ENCODE data around the gene SLAMF7. TPM values are rescaled to one million over a fixed set of nuclear protein-coding genes. Genes with fewer than 3 reads are reported as not detected.
"Not testable (repeated sequence)": the region's sequence is repeated elsewhere in the genome, so short reads cannot be mapped to it uniquely, and the experiment has no call there.

SLAMF7 gene
- total RNA-seq, 1 donor from 2014 or later = 8.0 TPM

DNA sequence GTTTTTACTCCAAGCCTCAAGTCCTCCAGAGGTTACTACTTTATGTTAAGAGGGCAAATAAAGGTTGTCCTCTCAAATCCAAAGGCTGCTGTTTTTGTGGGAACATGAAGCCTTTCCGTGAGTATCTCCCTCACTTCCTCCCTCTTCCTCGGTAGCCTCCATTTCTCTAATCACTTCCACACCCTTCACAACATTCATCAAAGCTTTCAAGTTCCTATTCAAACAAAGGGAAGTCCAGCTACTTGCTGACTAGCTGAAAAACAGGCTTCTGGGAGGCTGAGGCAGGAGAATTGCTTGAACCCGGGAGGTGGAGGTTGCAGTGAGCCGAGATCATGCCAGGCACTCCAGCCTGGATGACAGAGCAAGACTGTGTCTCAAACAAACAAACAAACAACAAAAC lies 20.8 kb upstream of the SLAMF7 start:
- intact Hi-C loops (cut with micrococcal nuclease) = no loop called here

GRCh38 chr1:160720356-160721085 lies 18.5 kb upstream of the SLAMF7 start:
- intact Hi-C loops (cut with micrococcal nuclease) = no loop called here

GRCh38 chr1:160721473-160721872 lies 17.6 kb upstream of the SLAMF7 start:
- intact Hi-C loops (cut with micrococcal nuclease) = no loop called here

- intact Hi-C loops (cut with micrococcal nuclease) = no loop called here
Measured at GRCh38 chr1:160722726-160723125, 16.3 kb upstream of the SLAMF7 start.

- intact Hi-C loops (cut with micrococcal nuclease) = no loop called here
Measured at GRCh38 chr1:160723332-160723731, 15.7 kb upstream of the SLAMF7 start.

GRCh38 chr1:160724465-160725242 lies 14.4 kb upstream of the SLAMF7 start:
- intact Hi-C loops (cut with micrococcal nuclease) = loop anchor here (1.0 kb wide), 1 partner anchor 43 kb away; no protein-coding TSS in a partner anchor

DNA sequence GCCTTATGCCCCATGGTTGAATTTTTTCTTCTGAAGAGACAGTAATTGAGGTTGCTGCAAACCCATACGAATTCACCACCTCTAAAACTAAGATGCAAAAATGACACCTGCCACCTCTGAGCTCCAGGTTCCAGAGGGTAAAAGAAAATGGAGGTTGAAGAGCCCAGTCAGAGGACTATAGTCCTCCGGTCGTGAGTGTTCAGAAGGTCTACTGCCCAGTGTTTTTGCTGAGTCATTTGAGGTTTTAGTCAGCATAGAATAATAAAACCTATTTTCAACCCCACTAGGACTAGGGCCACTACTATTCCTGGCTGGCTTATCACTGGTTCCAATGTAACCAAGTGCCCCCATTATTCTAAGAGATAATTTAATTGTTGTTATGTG lies 12.9 kb upstream of the SLAMF7 start:
- intact Hi-C loops (cut with micrococcal nuclease) = loop anchor here (1.0 to 2.0 kb wide), 3 partner anchors 75 to 228 kb away; partner anchors contain the start of genes ITLN1 and ITLN2

DNA sequence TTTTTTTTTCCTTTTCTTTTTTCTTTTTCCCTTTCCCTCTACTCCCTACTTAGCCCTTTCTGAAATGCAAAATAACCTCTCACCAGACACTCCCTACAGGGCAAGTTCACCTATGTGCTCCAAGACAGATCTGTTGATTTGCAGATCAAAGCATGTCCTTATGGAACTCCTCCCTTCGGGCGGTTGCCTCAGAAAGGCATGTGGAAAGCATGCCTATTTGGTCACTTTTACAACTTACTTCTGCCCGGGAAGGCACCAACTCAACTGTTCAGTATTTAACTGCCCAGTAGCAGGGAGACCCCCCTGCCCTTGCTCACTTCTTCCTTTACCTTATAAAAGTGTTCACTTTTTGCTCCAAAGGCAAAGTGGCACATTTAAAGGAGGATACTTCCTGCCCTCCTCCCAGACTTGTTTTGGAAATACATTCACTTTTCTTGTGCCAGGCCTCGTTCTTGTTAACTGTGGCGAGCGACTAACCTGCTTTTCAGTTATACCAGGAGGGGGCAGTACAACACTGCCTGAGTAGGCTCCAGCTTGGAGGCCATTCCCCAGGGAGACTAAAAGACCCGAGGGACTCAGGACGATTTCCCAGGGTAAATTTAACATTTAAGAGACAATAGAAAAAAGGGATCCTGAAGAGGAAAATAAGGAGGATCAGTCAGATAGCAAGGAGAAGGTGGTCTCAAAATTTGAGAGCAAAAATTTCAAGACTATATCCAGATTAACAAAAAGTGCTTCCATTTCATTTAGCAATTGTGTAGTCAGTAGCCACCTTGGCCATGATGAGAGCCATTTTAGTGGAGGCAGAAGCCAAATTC lies 12.3 kb upstream of the SLAMF7 start:
- intact Hi-C loops (cut with micrococcal nuclease) = loop anchor here (1.0 to 2.0 kb wide), 5 partner anchors 42 to 228 kb away; partner anchors contain the start of genes ITLN1 and ITLN2

- intact Hi-C loops (cut with micrococcal nuclease) = loop anchor here (1.0 to 2.0 kb wide), 4 partner anchors 41 to 158 kb away; partner anchors contain the start of gene ITLN1
Measured at GRCh38 chr1:160727316-160727640, 11.8 kb upstream of the SLAMF7 start.

DNA sequence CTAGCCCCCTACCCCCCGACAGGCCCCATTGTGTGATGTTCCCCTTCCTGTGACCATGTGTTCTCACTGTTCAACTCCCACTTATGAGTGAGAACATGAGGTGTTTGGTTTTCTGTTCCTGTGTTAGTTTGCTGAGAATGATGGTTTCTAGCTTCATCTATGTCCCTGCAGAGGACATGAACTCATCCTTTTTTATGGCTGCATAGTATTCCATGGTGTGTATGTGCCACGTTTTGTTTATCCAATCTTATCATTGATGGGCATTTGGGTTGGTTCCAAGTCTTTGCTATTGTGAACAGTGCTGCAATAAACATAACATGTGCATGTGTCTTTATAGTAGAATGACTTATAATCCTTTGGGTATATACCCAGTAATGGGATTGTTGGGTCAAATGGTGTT lies 7.5 kb upstream of the SLAMF7 start:
- intact Hi-C loops (cut with micrococcal nuclease) = not testable (repeated sequence)

- intact Hi-C loops (cut with micrococcal nuclease) = no loop called here
Measured at GRCh38 chr1:160731990-160732389, 7.1 kb upstream of the SLAMF7 start.

DNA sequence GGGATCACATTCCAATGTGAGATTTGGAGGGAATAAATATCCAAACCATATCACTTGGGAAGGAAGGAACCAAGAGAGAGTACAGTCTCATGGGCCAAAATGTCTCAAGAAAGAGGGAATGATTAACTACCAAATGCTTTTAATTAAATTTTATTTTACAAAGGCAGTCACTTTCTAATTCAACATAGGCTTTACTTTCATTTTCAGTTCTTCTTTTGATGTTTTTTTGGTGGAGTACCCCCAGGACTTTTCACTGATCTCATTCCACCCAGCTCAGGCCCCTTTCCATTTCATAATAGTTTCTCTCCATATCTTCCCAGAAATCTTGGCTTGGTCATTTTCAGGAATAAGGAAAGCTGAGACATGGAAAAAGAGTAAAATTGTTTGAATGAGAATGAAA lies 5.1 kb upstream of the SLAMF7 start:
- intact Hi-C loops (cut with micrococcal nuclease) = no loop called here

GRCh38 chr1:160734301-160734700 lies 4.7 kb upstream of the SLAMF7 start:
- intact Hi-C loops (cut with micrococcal nuclease) = no loop called here

DNA sequence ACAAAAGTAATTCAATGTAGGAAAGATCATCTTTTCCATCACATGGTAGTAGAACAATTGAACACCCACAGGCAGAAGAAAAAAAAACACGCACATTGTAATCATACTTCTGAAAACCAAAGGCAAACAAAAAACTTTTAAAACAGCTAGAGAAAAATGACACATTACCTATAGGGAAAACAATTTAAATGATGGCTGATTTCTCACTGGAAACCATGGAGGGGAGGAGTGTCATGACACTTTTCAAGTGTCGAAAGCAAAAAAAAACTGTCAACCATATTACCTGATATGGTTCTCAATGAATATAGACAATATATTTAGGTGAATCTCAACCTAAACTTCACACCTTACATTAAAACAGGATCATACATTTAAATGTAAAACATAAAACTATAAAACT lies 776 bp upstream of the SLAMF7 start:
- intact Hi-C loops (cut with micrococcal nuclease) = no loop called here

DNA sequence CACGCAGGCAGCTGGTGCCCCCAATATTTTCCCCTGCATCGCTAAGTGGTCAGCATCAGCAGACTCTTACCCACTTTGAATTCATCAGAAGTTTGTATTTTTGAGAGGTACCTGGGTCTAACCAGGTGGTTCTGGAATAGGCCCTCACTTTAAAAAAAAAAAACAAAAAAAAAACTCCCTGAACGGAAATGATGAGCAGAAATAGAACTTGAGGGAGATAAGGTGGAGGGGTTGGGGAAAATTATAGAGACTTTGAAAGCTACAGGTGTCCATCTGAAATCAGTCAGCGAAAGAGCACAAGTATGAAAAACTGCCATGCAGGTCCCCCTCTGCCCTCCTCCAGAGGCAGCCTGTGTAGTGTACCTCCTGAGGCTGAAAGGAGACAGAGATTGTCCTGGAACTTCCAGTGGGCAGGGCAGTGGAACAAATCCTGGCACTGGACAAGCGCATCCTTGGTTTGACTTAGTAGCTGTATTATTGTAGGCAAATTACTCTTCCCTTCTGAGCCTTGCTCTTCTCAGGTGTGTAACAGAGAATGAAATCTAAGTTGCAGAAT lies 1.2 kb downstream of the SLAMF7 start:
- intact Hi-C loops (cut with micrococcal nuclease) = no loop called here

DNA sequence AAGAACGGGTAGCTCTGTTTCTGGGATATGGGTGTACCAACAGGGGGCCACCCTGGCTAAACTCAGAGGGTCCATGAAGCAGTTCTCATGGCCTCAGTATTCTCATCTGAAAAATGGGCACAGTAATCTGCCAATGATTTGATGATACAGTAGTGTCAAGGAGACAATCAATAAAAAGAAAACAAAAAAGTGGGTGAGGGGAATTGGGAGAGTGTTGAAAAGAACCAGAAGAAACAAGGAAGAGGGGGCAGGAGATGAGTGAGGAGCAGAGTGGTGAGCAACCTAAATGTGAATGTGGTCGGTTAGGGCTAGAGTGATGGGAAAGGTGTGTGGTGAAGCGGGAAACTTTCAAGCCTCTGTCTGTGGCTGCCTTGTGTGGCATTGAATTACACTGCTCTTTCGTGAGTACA lies 2.0 kb downstream of the SLAMF7 start:
- intact Hi-C loops (cut with micrococcal nuclease) = no loop called here

DNA sequence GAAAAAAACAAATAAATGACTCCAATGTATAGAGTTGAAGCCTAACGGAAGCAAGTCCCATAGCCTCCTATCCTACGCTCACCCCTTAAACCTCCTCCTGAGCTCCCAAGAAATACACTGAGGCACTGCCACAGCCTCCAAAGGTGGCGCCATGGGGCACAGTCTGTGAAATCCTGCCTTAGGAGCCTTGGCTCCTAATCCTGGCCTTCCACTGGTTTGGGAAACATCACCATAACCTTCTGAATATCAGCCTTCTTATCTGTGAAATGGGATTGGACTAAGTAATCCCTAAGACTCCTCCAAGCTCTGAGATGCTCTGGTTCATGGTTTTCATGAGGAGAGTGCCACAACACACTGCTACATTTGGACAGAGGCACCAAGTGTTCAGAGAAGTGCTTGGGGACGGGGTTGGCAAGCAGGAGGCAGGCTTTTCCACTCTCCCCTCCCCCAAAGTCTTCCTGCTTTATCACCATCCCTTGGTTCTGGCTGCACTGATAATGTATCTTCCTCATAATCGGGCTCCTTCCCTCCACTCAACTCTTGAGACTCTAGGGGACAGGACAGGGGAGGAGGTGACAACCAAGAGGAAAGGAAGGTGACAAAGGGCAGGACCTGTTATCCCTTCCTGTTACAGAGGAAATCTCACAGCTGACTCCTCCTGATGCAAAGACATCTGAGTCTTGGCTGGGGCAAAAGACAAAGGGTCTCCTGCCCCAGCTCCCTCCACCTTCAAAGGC lies 2.7 kb downstream of the SLAMF7 start:
- intact Hi-C loops (cut with micrococcal nuclease) = no loop called here

DNA sequence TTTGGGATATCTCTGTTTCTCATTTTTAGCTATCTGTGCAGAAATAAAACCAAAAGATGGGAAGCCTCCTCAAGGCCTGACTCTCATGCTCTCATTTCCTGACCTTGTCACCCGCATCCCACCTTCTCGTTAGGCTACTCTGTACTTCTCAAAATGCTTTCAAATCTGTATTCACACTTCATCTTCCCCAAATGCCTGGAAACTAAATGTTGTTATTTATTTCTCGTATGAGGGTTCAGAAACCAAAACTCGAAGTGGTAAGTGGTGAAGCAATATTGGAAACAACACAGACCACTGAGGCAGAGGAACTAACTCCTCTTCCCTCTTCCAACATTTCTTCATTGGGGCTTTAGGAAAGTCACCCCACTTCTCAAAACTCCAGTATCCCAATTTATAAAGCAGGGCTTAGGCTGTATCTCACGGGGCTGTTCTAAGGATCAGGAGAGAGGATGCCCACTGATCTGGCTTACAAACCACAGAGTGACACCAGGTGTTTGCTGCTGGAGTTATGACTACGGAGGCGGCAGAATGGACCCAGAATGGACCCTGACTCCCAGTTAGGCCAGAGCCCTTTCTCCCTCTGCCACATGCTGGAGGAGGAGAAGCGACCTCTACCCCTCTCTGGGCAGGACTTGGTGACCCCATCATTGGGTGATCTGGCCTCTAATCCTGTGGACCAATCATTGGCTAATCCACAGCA lies 3.5 kb downstream of the SLAMF7 start:
- intact Hi-C loops (cut with micrococcal nuclease) = no loop called here

DNA sequence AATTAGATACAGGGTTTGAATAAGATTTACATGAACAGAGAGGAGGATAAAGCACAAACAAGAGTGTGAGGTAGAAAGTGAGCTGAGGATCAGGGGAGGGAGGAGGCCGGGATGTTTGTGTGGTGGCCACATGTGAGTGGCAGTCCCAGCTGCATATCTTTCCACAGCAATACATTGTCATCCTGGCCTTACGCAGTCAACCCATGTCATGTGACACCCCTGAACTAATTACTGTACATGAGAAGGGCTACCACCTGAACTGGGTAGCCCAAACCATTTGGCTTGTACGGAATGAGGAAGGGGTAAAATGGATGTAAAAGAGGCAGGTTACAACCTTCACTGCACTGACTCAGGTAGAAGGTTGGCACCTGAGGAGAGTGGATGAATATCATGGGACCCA lies 4.2 kb downstream of the SLAMF7 start:
- intact Hi-C loops (cut with micrococcal nuclease) = no loop called here

GRCh38 chr1:160744199-160744851 lies 5.3 kb downstream of the SLAMF7 start:
- intact Hi-C loops (cut with micrococcal nuclease) = loop anchor here (1.0 kb wide), 1 partner anchor 24 kb away; no protein-coding TSS in a partner anchor
